Neuronal stem cell (in vitro differentiated cells): Measurements from ENCODE around the gene ADCK2.
"Not testable (repeated sequence)": the region's sequence is repeated elsewhere in the genome, so short reads cannot be mapped to it uniquely, and the experiment has no call there.

Experiments used
- DNase-seq: peaks from one replicate; pipeline ENCODE4 v3.0.0-alpha.2; 2013; ENCODE audit warnings: low spot score
- H2AFZ ChIP-seq: one replicate; pipeline ENCODE4 v1.6.1; 2013; ENCODE audit warnings: mild to moderate bottlenecking, low read length, inconsistent platforms
- H2AK5ac ChIP-seq: 2 replicates; pipeline ENCODE4 v1.6.1; 2013; ENCODE audit warnings: low read depth, mild to moderate bottlenecking, inconsistent platforms, low read length, moderate library complexity, mixed read lengths
- H2BK120ac ChIP-seq: 2 replicates; pipeline ENCODE4 v1.6.1; 2013; ENCODE audit warnings: low read depth, mild to moderate bottlenecking, inconsistent platforms, low read length, moderate library complexity, mixed read lengths
- H2BK12ac ChIP-seq: one replicate; pipeline ENCODE4 v1.6.1; 2013; ENCODE audit warnings: low read length, inconsistent platforms
- H2BK15ac ChIP-seq: 2 replicates; pipeline ENCODE4 v1.6.1; 2013; ENCODE audit warnings: mild to moderate bottlenecking, low read length, inconsistent platforms, mixed read lengths
- H2BK5ac ChIP-seq: one replicate; pipeline ENCODE4 v1.6.1; 2013; ENCODE audit warnings: inconsistent platforms, mild to moderate bottlenecking, low read length, moderate library complexity
- H3K14ac ChIP-seq: one replicate; pipeline ENCODE4 v1.6.1; 2013; ENCODE audit warnings: low read length, inconsistent platforms
- H3K18ac ChIP-seq: 2 replicates; pipeline ENCODE4 v1.6.1; 2013; ENCODE audit warnings: low read length, inconsistent platforms
- H3K23ac ChIP-seq: 2 replicates; pipeline ENCODE4 v1.6.1; 2013; ENCODE audit warnings: low read depth, mild to moderate bottlenecking, mixed read lengths, low read length, inconsistent platforms; ENCODE audit not compliant: poor library complexity
- H3K27ac ChIP-seq: replicated peaks from 3 replicates; pipeline ENCODE4 v1.5.1; 2013; ENCODE audit warnings: low read length, inconsistent platforms
- H3K27me3 ChIP-seq, 3 experiments: 2 replicates each; pipeline ENCODE4 v1.6.1; 2013; ENCODE audit warnings: low read length in 3 of 3, mild to moderate bottlenecking in 2 of 3, inconsistent platforms in 1 of 3, low read depth in 1 of 3, mixed read lengths in 1 of 3, moderate library complexity in 1 of 3; ENCODE audit not compliant: control insufficient read depth in 3 of 3, insufficient read depth in 3 of 3
- H3K36me3 ChIP-seq, 2 donors: replicated peaks in 1 of 2; 2 replicates each; pipeline ENCODE4 v1.6.1; 2013; ENCODE audit warnings: low read length in 2 of 2; ENCODE audit not compliant: control insufficient read depth in 2 of 2, insufficient read depth in 2 of 2
- H3K4ac ChIP-seq: 2 replicates; pipeline ENCODE4 v1.6.1; 2013; ENCODE audit warnings: inconsistent platforms, mild to moderate bottlenecking, low read length, moderate library complexity
- H3K4me1 ChIP-seq, 2 donors: 1 replicate in 1 of 2; 2 replicates in 1 of 2; pipeline ENCODE4 v1.6.1; 2013; ENCODE audit warnings: low read length in 2 of 2, low read depth in 1 of 2; ENCODE audit not compliant: control insufficient read depth in 2 of 2, insufficient read depth in 1 of 2
- H3K4me2 ChIP-seq: one replicate; pipeline ENCODE4 v1.6.1; 2013; ENCODE audit warnings: mild to moderate bottlenecking, low read length, inconsistent platforms; ENCODE audit not compliant: insufficient read depth, poor library complexity, severe bottlenecking
- H3K4me3 ChIP-seq, 2 donors: 2 replicates each; pipeline ENCODE4 v1.5.1; 2013; ENCODE audit warnings: low read length in 2 of 2, mild to moderate bottlenecking in 2 of 2, inconsistent platforms in 1 of 2, moderate library complexity in 1 of 2
- H3K79me1 ChIP-seq: one replicate; pipeline ENCODE4 v1.6.1; 2013; ENCODE audit warnings: low read depth, mild to moderate bottlenecking, inconsistent platforms, low read length, moderate library complexity
- H3K9ac ChIP-seq: one replicate; pipeline ENCODE4 v1.6.1; 2013; ENCODE audit warnings: mild to moderate bottlenecking, low read depth, low read length, inconsistent platforms; ENCODE audit not compliant: poor library complexity
- H3K9me3 ChIP-seq, 2 donors: replicated peaks in 1 of 2; 2 replicates each; pipeline versions ENCODE3 to v1.6.1; 2013; ENCODE audit warnings: low read length in 2 of 2, mild to moderate bottlenecking in 2 of 2, inconsistent platforms in 1 of 2, low read depth in 1 of 2, mixed read lengths in 1 of 2, moderate library complexity in 1 of 2; ENCODE audit not compliant: control insufficient read depth in 2 of 2, insufficient read depth in 1 of 2
- H4K8ac ChIP-seq: one replicate; pipeline ENCODE4 v1.6.1; 2013; ENCODE audit warnings: low read depth, mild to moderate bottlenecking, inconsistent platforms, low read length, moderate library complexity
- H4K91ac ChIP-seq: one replicate; pipeline ENCODE4 v1.6.1; 2013; ENCODE audit warnings: low read length, low read depth, mild to moderate bottlenecking, inconsistent platforms; ENCODE audit not compliant: poor library complexity
- WGBS, 2 donors: extraction: QIAGEN DNeasy Blood & Tissue Kit; methylation state at CpG; one replicate each; pipeline ENCODE4 v1.1.7; 2013; ENCODE audit warnings: missing lambda C conversion rate in 2 of 2, mixed read lengths in 1 of 2; ENCODE audit not compliant: insufficient read length in 2 of 2, insufficient replicate concordance in 1 of 2; ENCODE audit errors: extremely low coverage in 2 of 2; 5-methylcytosine and 5-hydroxymethylcytosine counted together

Gene ADCK2

GRCh38 chr7:140643416-140643815 lies 29.3 kb upstream of the ADCK2 start:
- WGBS, 2 donors: no CpG with 5 or more reads among the region's 5 CpGs
- Histone ChIP-seq H3K4me2 (no peak overlapping the region), H3K9ac (no peak overlapping the region), H2BK15ac (no peak overlapping the region), H3K4ac (no peak overlapping the region), H3K4me3 (no peak overlapping the region), H2BK5ac (no peak overlapping the region), H3K9me3 (no peaks in the 10 kb centered on the region), H3K36me3 (no peaks in the 10 kb centered on the region), H2BK120ac (no peak overlapping the region), H3K27me3 (no peaks in the 10 kb centered on the region), H2AK5ac (no peak overlapping the region), H2AFZ (no peak overlapping the region), H3K23ac (no peak overlapping the region), H4K8ac (no peak overlapping the region), H4K91ac (no peak overlapping the region), H3K14ac (no peak overlapping the region), H3K79me1 (no peaks in the 10 kb centered on the region), H3K18ac (peak overlapping the region; percentile 33), H3K4me1 (peaks cover 23% of the 10 kb centered on the region in 2 donors), H3K27ac (no peak overlapping the region), H2BK12ac (no peak overlapping the region)
- no peak for DNase-seq

- not testable (repeated sequence) for H2BK12ac ChIP-seq, H3K18ac ChIP-seq, H2BK15ac ChIP-seq, H4K91ac ChIP-seq, H3K4me2 ChIP-seq, H2BK5ac ChIP-seq, H2AFZ ChIP-seq, H3K4ac ChIP-seq, H2BK120ac ChIP-seq, H3K9me3 ChIP-seq, H3K36me3 ChIP-seq, H3K27ac ChIP-seq, H3K14ac ChIP-seq, DNase-seq, H2AK5ac ChIP-seq, H3K4me3 ChIP-seq, H3K79me1 ChIP-seq, H3K27me3 ChIP-seq, H4K8ac ChIP-seq, H3K23ac ChIP-seq, H3K9ac ChIP-seq
- peaks cover 14 to 16% of the 10 kb centered on the region in 2 donors for H3K4me1 ChIP-seq
- WGBS, 2 donors: no CpG with 5 or more reads among the region's 13 CpGs
These were observed 28.0 kb upstream of the ADCK2 start for GRCh38 chr7:140644761-140645160.

GRCh38 chr7:140645166-140645900 lies 27.4 kb upstream of the ADCK2 start:
- Histone ChIP-seq H4K8ac (no peak overlapping the region), H3K9ac (no peak overlapping the region), H3K23ac (no peak overlapping the region), H3K18ac (no peak overlapping the region), H3K36me3 (no peaks in the 10 kb centered on the region), H3K79me1 (no peaks in the 10 kb centered on the region), H4K91ac (no peak overlapping the region), H3K4me3 (no peak overlapping the region), H3K27me3 (no peaks in the 10 kb centered on the region), H2AFZ (no peak overlapping the region), H3K14ac (no peak overlapping the region), H2BK120ac (no peak overlapping the region), H3K4me1 (peaks cover 13 to 14% of the 10 kb centered on the region in 2 donors), H3K9me3 (no peaks in the 10 kb centered on the region), H3K4ac (no peak overlapping the region), H2BK15ac (no peak overlapping the region), H3K27ac (no peak overlapping the region), H2BK12ac (no peak overlapping the region), H3K4me2 (no peak overlapping the region), H2AK5ac (no peak overlapping the region), H2BK5ac (no peak overlapping the region)
- no peak for DNase-seq
- no CpG with 5 or more reads among the region's 8 CpGs for WGBS, 2 donors

- H3K4me3 ChIP-seq: no peak overlapping the region
- no peak for DNase-seq
- H3K4ac ChIP-seq: no peak overlapping the region
- H3K9ac ChIP-seq: no peak overlapping the region
- H3K4me1 ChIP-seq: peaks cover 6 to 7% of the 10 kb centered on the region in 2 donors
- peak overlapping the region; percentile 49 for H2AFZ ChIP-seq
- H4K8ac ChIP-seq: no peak overlapping the region
- no peaks in the 10 kb centered on the region for H3K27me3 ChIP-seq
- no CpG with 5 or more reads among the region's 8 CpGs for WGBS, 2 donors
- H2BK5ac ChIP-seq: no peak overlapping the region
- no peaks in the 10 kb centered on the region for H3K36me3 ChIP-seq
- H3K27ac ChIP-seq: no peak overlapping the region
- H3K14ac ChIP-seq: no peak overlapping the region
- no peaks in the 10 kb centered on the region for H3K79me1 ChIP-seq
- H3K9me3 ChIP-seq: no peaks in the 10 kb centered on the region
- H2BK15ac ChIP-seq: no peak overlapping the region
- no peak overlapping the region for H4K91ac ChIP-seq
- no peak overlapping the region for H2AK5ac ChIP-seq
- no peak overlapping the region for H3K23ac ChIP-seq
- no peak overlapping the region for H2BK120ac ChIP-seq
- H3K4me2 ChIP-seq: no peak overlapping the region
- H2BK12ac ChIP-seq: no peak overlapping the region
- H3K18ac ChIP-seq: no peak overlapping the region
These were observed 25.7 kb upstream of the ADCK2 start for GRCh38 chr7:140646931-140647647.
